Suprapubic skin (tissue), 4 donors: Measurements from ENCODE around the gene SCD5. TPM values are rescaled to one million over a fixed set of nuclear protein-coding genes. Genes with fewer than 3 reads are reported as not detected.

Source experiments
- DNase-seq, 2 donors: peaks; one replicate each; pipeline ENCODE4 v3.0.0-alpha.2; 2019; ENCODE audit warnings: low spot score in 2 of 2
- H3K27ac ChIP-seq: fragments of 200-600 bp; sonication (generic); one replicate; pipeline ENCODE4 v1.5.1; 2019
- H3K27me3 ChIP-seq: fragments of 200-600 bp; sonication (generic); one replicate; pipeline ENCODE4 v1.5.1; 2019
- H3K36me3 ChIP-seq: fragments of 200-600 bp; sonication (generic); one replicate; pipeline ENCODE4 v1.5.1; 2019
- H3K4me1 ChIP-seq: fragments of 200-600 bp; sonication (generic); one replicate; pipeline ENCODE4 v1.5.1; 2019
- H3K4me3 ChIP-seq: fragments of 200-600 bp; sonication (generic); one replicate; pipeline ENCODE4 v1.5.1; 2019; ENCODE audit warnings: mild to moderate bottlenecking
- H3K9me3 ChIP-seq: fragments of 200-600 bp; sonication (generic); one replicate; pipeline ENCODE4 v1.5.1; 2019
- EP300 ChIP-seq: sonication (generic); formaldehyde crosslinking; IDR thresholded peaks from one replicate; pipeline ENCODE4 v1.6.1; 2017; ENCODE audit warnings: antibody characterized with exemption
- POLR2A ChIP-seq, 2 donors: fragments of 450-650 bp; IDR thresholded peaks; one replicate each; pipeline ENCODE4 v1.6.1; 2017; ENCODE audit warnings: antibody characterized with exemption in 2 of 2, mild to moderate bottlenecking in 2 of 2, moderate library complexity in 2 of 2
- POLR2AphosphoS5 ChIP-seq, 3 donors: sonication (generic); formaldehyde crosslinking; IDR thresholded peaks; one replicate each; pipeline ENCODE4 v1.6.1; 2017; ENCODE audit warnings: antibody characterized with exemption in 3 of 3
- WGBS: methylation state at CpG from one replicate; pipeline ENCODE4 v1.1.5; 2018; 5-methylcytosine and 5-hydroxymethylcytosine counted together
- total RNA-seq, 4 donors: library from RNA; depleted of rRNA; stranded (reverse); fragments of >200 nt; gene quantifications; one replicate each; pipeline ENCODE4 v1.1.0, GENCODE V29; 2016
- TF ChIP-seq, protein P1 (sequence below), 2 donors: fragments of 200-600 bp in 1 of 2; fragments of 450-650 bp in 1 of 2; sonication (generic) in 1 of 2; IDR thresholded peaks; one replicate each; pipeline ENCODE4 v1.5.1; 2016 to 2019; ENCODE audit warnings: antibody characterized with exemption in 2 of 2, mild to moderate bottlenecking in 1 of 2, moderate library complexity in 1 of 2

Gene SCD5
- total RNA-seq, 4 donors from 2014 or later, result 5.6 to 13.2 (median 7.6) TPM

DNA sequence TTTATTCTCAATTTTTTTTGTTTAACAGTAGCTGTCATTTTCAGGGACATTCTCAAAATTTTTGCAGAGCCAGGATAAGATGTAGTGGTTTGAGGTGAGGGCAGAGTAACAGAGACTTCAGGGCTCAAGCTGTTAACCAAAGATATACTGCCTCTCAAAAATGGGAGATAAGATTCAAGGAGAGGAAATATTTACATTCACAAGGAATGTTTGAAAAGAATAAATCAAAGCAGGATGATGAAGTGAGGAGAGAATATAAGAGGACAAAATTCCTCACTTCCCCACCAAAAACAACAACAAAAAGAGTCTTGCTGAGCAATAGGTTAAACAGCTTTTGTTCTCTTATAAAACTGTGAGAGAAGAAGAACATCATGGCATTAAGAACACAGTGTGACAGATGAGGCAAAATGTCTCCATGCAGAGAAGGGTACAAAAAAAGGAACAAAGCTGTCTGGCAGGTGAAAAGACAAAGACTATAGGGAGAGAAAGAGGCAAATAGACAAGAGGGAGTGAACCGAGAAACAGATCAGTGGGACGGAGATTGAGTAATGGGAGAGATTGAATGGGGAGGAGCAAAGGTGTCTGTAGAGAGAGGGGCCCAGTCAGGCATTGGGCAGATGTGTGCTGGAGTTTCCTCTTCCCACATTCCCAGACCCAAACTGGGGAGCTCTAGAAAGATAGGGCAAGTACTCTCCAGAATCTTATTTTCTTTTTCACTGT is 130.7 kb downstream of the SCD5 start:
- WGBS, result 83% methylated on average over 2 of the region's 2 CpGs
- Histone ChIP-seq H3K9me3 (no peaks in the 10 kb centered on the region), H3K4me1 (no peaks in the 10 kb centered on the region), H3K36me3 (no peaks in the 10 kb centered on the region), H3K4me3 (no peak overlapping the region), H3K27ac (no peak overlapping the region), H3K27me3 (no peaks in the 10 kb centered on the region)
- TF ChIP-seq, protein P1, sequence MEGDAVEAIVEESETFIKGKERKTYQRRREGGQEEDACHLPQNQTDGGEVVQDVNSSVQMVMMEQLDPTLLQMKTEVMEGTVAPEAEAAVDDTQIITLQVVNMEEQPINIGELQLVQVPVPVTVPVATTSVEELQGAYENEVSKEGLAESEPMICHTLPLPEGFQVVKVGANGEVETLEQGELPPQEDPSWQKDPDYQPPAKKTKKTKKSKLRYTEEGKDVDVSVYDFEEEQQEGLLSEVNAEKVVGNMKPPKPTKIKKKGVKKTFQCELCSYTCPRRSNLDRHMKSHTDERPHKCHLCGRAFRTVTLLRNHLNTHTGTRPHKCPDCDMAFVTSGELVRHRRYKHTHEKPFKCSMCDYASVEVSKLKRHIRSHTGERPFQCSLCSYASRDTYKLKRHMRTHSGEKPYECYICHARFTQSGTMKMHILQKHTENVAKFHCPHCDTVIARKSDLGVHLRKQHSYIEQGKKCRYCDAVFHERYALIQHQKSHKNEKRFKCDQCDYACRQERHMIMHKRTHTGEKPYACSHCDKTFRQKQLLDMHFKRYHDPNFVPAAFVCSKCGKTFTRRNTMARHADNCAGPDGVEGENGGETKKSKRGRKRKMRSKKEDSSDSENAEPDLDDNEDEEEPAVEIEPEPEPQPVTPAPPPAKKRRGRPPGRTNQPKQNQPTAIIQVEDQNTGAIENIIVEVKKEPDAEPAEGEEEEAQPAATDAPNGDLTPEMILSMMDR (IDR thresholded peaks at IDR 0.05), result no peak
- TF ChIP-seq POLR2A (IDR thresholded peaks at IDR 0.05) (no peak), POLR2AphosphoS5 (IDR thresholded peaks at IDR 0.05) (no peak)
- DNase-seq, result no peak

DNA sequence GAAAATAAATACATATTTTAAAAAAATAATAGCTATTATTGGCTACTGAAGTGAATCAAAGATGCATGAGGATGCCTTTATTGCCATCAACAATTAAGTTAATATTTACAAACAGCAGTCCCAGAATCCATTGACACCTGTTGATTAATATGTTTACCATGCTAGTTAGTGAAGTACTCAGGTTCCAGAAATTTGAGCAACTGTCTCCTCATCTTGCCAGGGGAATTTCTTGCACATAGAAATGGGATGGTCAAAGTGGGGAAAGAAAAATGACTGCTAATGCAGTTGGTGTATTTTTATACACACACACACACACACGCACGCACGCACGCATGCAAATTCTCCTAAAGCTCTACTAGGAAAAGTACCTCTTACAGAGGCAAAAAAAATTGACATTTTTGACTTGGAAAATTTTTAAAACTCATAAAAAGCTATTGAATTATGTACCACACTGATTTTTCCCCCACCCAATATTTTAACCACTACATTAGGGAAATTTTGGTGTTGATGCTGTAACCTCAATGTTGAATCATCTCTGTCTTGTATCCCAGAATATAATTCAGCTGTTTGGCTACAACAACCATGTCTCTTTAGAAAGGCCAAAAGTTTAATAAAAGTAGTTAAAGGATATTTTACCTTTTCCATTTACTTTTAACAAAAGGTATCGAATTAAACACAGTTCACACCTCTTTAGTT is 131.5 kb downstream of the SCD5 start:
- WGBS, result 91% methylated on average over 5 of the region's 5 CpGs
- no peak for DNase-seq
- Histone ChIP-seq H3K27me3 (no peaks in the 10 kb centered on the region), H3K4me3 (no peak overlapping the region), H3K36me3 (no peaks in the 10 kb centered on the region), H3K4me1 (no peaks in the 10 kb centered on the region), H3K9me3 (no peaks in the 10 kb centered on the region), H3K27ac (no peak overlapping the region)
- TF ChIP-seq EP300, result no peak
- no peak for TF ChIP-seq POLR2AphosphoS5 (IDR thresholded peaks at IDR 0.05)
- TF ChIP-seq, protein P1 (IDR thresholded peaks at IDR 0.05), result no peak
- TF ChIP-seq POLR2A (IDR thresholded peaks at IDR 0.05), result no peak

DNA sequence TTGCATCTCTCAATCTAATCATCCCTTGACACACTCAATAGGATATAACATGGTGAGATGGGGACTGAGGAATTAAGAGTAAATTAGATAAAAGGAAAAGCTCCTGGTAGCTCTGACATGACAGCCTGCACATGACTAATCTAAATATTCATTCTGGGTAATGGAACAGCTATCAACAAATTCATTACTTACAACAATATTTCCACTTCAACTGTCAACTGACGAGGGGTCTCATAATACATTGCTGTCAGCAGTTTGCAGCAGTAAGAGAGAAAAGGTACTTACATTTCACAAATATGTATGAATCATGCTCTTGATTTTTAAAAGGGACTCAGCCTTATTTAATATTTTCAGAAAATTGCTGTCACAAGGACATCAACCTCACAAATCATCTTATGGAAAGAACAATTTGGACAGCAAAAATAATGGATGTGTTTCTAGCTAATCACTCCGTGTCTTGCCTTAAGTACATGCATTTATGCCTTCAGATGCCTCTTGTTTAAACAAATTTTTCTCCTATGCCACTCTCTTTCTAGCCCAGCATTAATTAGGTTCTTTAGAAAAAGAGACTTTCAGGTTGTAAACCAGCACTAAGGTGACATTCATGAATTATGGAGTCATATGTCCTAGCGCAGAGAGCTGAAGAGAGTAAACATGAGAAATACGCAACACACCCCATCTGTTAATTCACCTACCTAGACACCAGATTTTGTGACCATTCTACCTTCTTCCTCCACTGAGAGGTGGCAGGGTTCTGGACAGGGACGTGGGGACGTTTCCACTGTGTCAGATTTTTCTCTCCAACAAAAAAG is 137.2 kb downstream of the SCD5 start:
- TF ChIP-seq EP300 (no peak), POLR2AphosphoS5 (IDR thresholded peaks at IDR 0.05) (no peak), POLR2A (IDR thresholded peaks at IDR 0.05) (no peak)
- TF ChIP-seq, protein P1 (IDR thresholded peaks at IDR 0.05), result no peak
- H3K4me3 ChIP-seq, result no peak overlapping the region
- no peak overlapping the region for H3K27ac ChIP-seq
- no peaks in the 10 kb centered on the region for H3K4me1 ChIP-seq
- WGBS, result 93% methylated on average over 6 of the region's 6 CpGs
- no peaks in the 10 kb centered on the region for H3K9me3 ChIP-seq
- DNase-seq, result no peak
- no peaks in the 10 kb centered on the region for H3K36me3 ChIP-seq
- no peaks in the 10 kb centered on the region for H3K27me3 ChIP-seq

DNA sequence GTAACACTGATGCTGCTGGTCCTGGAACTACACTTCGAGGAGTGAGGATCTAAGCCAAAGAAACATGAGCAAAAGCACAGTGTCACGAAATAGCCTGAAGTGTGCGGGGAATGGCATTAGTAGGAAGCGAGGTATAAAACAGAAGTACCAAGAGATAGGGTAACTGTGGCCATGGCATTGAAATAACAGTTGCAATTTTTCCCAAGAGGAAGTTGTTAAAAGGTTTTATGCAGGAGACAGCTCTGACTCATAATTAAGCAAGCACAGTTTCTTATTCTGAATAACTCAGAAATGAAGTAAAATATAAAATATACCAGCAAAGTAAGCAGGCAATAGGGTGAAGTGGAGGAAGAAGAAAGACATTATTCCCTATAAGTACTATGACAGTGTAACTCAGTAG is 146.5 kb downstream of the SCD5 start:
- Histone ChIP-seq H3K27me3 (no peaks in the 10 kb centered on the region), H3K27ac (no peak overlapping the region), H3K4me3 (no peak overlapping the region), H3K4me1 (no peaks in the 10 kb centered on the region), H3K9me3 (no peaks in the 10 kb centered on the region), H3K36me3 (no peaks in the 10 kb centered on the region)
- TF ChIP-seq, protein P1 (IDR thresholded peaks at IDR 0.05), result no peak
- TF ChIP-seq POLR2A (IDR thresholded peaks at IDR 0.05) (no peak), EP300 (no peak), POLR2AphosphoS5 (IDR thresholded peaks at IDR 0.05) (no peak)
- WGBS, result 81% methylated on average over 3 of the region's 4 CpGs
- DNase-seq, result no peak

DNA sequence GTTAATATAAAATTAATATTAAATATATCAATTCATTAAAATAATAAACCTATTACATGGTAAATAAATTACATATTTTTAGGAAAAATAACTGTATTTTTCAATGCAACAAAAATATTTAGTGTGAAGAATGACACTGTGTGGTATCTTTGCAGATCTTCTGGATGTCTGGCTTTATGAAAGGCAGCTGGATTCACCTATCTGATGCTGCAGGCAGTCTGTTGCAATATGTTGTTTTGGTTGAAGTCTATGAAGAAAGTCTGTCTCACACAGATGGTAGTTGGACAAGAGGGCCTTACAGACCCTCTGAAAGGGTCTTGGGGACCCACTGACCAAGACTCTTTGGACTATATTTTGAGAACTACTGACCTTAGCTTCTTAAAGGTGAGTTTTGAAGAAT is 147.7 kb downstream of the SCD5 start:
- H3K4me1 ChIP-seq, result no peaks in the 10 kb centered on the region
- H3K27ac ChIP-seq, result no peak overlapping the region
- no peaks in the 10 kb centered on the region for H3K9me3 ChIP-seq
- no peaks in the 10 kb centered on the region for H3K36me3 ChIP-seq
- no peaks in the 10 kb centered on the region for H3K27me3 ChIP-seq
- TF ChIP-seq, protein P1 (IDR thresholded peaks at IDR 0.05), result no peak
- TF ChIP-seq EP300 (no peak), POLR2AphosphoS5 (IDR thresholded peaks at IDR 0.05) (no peak), POLR2A (IDR thresholded peaks at IDR 0.05) (no peak)
- no peak for DNase-seq
- no peak overlapping the region for H3K4me3 ChIP-seq
